B cell (primary cell): ENCODE measurements around the gene CORO1C. TPM values are rescaled to one million over a fixed set of nuclear protein-coding genes. Genes with fewer than 3 reads are reported as not detected.

Experiments used
- ATAC-seq: fragments of 200-7000 bp; cut with Tn5 transposase; one replicate; pipeline ENCODE4 v1.10.0; 2021; ENCODE audit warnings: low read depth, mild to moderate bottlenecking, moderate number of reproducible peaks, moderate library complexity
- CTCF ChIA-PET: fragments of 350-600 bp; sonication (Branson Sonifier 250); formaldehyde crosslinking; loops from one replicate; lab custom pipeline; 2021; ENCODE audit warnings: antibody characterized with exemption, inconsistent platforms; lab: Charles Lee
- POLR2A ChIA-PET: fragments of 350-600 bp; sonication (Branson Sonifier 250); formaldehyde crosslinking; loops from one replicate; lab custom pipeline; 2021; ENCODE audit warnings: antibody characterized with exemption; lab: Charles Lee
- DNase-seq: peaks from one replicate; pipeline ENCODE4 v3.0.0; 2013
- H2AFZ ChIP-seq: 2 replicates; pipeline ENCODE4 v1.6.1; 2012; ENCODE audit warnings: mild to moderate bottlenecking, low read depth, low read length; ENCODE audit not compliant: insufficient read depth, poor library complexity, severe bottlenecking
- H3K27ac ChIP-seq, 2 donors: 1 replicate in 1 of 2; 2 replicates in 1 of 2; pipeline ENCODE4 v1.5.1; 2012 to 2013; ENCODE audit warnings: low read length in 2 of 2, mild to moderate bottlenecking in 2 of 2, moderate library complexity in 1 of 2
- H3K27me3 ChIP-seq, 4 experiments: fragments of 200-600 bp in 1 of 4; sonication (generic) in 1 of 4; replicated peaks in 1 of 4; 1 replicate in 2 of 4; 2 replicates in 2 of 4; pipeline versions ENCODE4 v1.6.1 to v1.7.0; 2013 to 2016; ENCODE audit warnings: low read length in 3 of 4, mild to moderate bottlenecking in 2 of 4, mixed read lengths in 1 of 4, moderate library complexity in 1 of 4; ENCODE audit not compliant: insufficient read depth in 4 of 4, control insufficient read depth in 3 of 4; ENCODE audit errors: control extremely low read depth in 1 of 4
- H3K36me3 ChIP-seq, 2 experiments: replicated peaks in 1 of 2; 1 replicate in 1 of 2; 2 replicates in 1 of 2; pipeline versions ENCODE4 v1.6.1 to v1.7.1; 2013; ENCODE audit warnings: low read length in 1 of 2; ENCODE audit not compliant: insufficient read depth in 2 of 2, control insufficient read depth in 1 of 2; ENCODE audit errors: control extremely low read depth in 1 of 2, extremely low read depth in 1 of 2
- H3K4me1 ChIP-seq, 2 donors: fragments of 200-600 bp in 1 of 2; sonication (generic) in 1 of 2; 1 replicate in 1 of 2; 2 replicates in 1 of 2; pipeline versions ENCODE4 v1.5.1 to v1.6.1; 2013 to 2017; ENCODE audit warnings: low read length in 2 of 2; ENCODE audit not compliant: control insufficient read depth in 2 of 2, insufficient read depth in 2 of 2
- H3K4me2 ChIP-seq: replicated peaks from 2 replicates; pipeline ENCODE3; 2012; ENCODE audit warnings: mild to moderate bottlenecking, low read depth, low read length; ENCODE audit not compliant: poor library complexity, severe bottlenecking
- H3K4me3 ChIP-seq, 5 experiments: fragments of 200-600 bp in 1 of 5; sonication (generic) in 1 of 5; 1 replicate in 3 of 5; 2 replicates in 2 of 5; pipeline versions ENCODE4 v1.5.1 to v1.7.0; 2011 to 2016; ENCODE audit warnings: low read length in 4 of 5, mild to moderate bottlenecking in 4 of 5, low read depth in 2 of 5, control low read depth in 1 of 5, moderate library complexity in 1 of 5; ENCODE audit not compliant: insufficient read depth in 1 of 5; ENCODE audit errors: control extremely low read depth in 1 of 5, extremely low read depth in 1 of 5
- H3K79me2 ChIP-seq: fragments of 200-600 bp; sonication (generic); one replicate; pipeline ENCODE4 v1.6.0; 2016; ENCODE audit warnings: low read length; ENCODE audit not compliant: control insufficient read depth, insufficient read depth
- H3K9ac ChIP-seq: fragments of 200-600 bp; sonication (generic); 2 replicates; pipeline ENCODE4 v1.6.1; 2017; ENCODE audit warnings: mild to moderate bottlenecking, low read length, moderate library complexity
- H3K9me3 ChIP-seq, 3 donors: one replicate each; pipeline versions ENCODE4 v1.6.1 to v1.7.1; 2013; ENCODE audit warnings: low read length in 2 of 3; ENCODE audit not compliant: control insufficient read depth in 2 of 3, insufficient read depth in 1 of 3; ENCODE audit errors: control extremely low read depth in 1 of 3
- H4K20me1 ChIP-seq: 2 replicates; pipeline ENCODE4 v1.6.0; 2012; ENCODE audit warnings: mild to moderate bottlenecking, low read length; ENCODE audit not compliant: insufficient read depth, control insufficient read depth, poor library complexity, severe bottlenecking
- H3K27ac Mint-ChIP-seq: one replicate; pipeline ENCODE4 v1.8.0; 2021; ENCODE audit warnings: mixed read lengths
- H3K27me3 Mint-ChIP-seq: one replicate; pipeline ENCODE4 v1.8.0; 2021; ENCODE audit warnings: mixed read lengths
- H3K4me1 Mint-ChIP-seq: one replicate; pipeline ENCODE4 v1.8.0; 2021; ENCODE audit warnings: mixed read lengths
- H3K4me3 Mint-ChIP-seq: one replicate; pipeline ENCODE4 v1.8.0; 2021; ENCODE audit warnings: mixed read lengths
- H3K9me3 Mint-ChIP-seq: one replicate; pipeline ENCODE4 v1.8.0; 2022; ENCODE audit warnings: mixed read lengths; ENCODE audit not compliant: insufficient read depth
- EZH2 ChIP-seq: IDR thresholded peaks from 2 replicates; pipeline ENCODE4 v1.6.1; 2012; ENCODE audit warnings: borderline replicate concordance, low read depth, mild to moderate bottlenecking, moderate library complexity, low read length; ENCODE audit not compliant: insufficient read depth, poor library complexity, severe bottlenecking
- WGBS: methylation state at CpG from one replicate; pipeline ENCODE4 v1.1.5; 2013; ENCODE audit warnings: missing lambda C conversion rate; ENCODE audit not compliant: insufficient coverage; 5-methylcytosine and 5-hydroxymethylcytosine counted together
- intact Hi-C: fragments of 100-400 bp; cut with micrococcal nuclease; formaldehyde crosslinking; loops from one replicate; pipeline ENCODE4 v1.10.0; 2022
- polyA plus RNA-seq: library from polyadenylated mRNA; depleted of rRNA; stranded (reverse); fragments of >200 nt; gene quantifications from 2 replicates; pipeline ENCODE4 v1.2.3, GENCODE V29; 2012
- total RNA-seq, 2 donors: library from RNA; stranded (reverse); fragments of 120-200 nt in 1 of 2; gene quantifications; 1 replicate in 1 of 2; 2 replicates in 1 of 2; pipeline versions ENCODE4 v1.2.3 to v1.2.4, GENCODE V29; 2013 to 2022
- TF ChIP-seq, protein P1 (sequence below): fragments of 200-600 bp; IDR thresholded peaks from one replicate; pipeline ENCODE4 v1.8.0; 2022; ENCODE audit warnings: antibody characterized with exemption, mild to moderate bottlenecking

The CORO1C gene
- total and polyA plus RNA-seq, 2 donors (not counting 1 experiment from before 2014, with no cell fraction given): 19.2 to 68.0 TPM

DNA sequence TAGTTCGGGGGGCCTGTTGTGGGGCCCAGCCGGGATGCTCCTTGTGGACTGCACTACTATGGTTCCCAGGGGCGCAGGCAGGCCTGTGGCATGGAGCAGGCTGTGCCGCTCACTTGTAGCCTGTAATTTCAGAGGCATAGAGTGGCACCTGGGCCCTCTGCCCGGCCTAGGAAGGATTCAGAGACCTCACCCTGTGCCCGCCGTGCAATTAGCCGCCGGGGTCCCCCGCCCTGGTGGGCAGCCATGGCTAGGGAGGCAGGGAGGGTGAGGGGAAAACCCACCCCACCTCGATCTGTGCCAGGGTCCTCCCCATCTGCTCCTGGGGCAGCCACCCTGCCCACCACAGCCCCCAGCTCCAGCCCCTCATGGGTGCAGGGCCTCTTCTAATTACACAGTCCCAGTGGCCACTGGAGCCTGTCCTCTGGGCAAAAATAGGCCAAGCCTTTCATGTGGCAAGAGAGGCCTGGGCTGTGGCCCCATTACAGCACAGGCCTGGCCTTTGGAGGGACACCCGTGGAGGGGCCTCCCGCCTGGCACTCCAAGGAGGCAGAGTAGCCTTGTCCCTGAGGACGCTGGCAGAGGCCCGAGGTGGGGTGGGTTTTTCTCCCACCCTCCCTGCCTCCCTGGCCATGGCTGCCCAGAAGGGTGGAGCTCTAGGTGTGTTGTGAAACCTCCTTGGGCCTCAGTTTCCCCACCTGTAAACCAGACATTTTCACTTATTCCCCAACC lies 128.2 kb downstream of the CORO1C start:
- CTCF ChIA-PET: interaction anchor here (2.7 kb wide), 1 partner anchor 14 kb away, joined by 13 read pairs; no protein-coding TSS in a partner anchor
- no peak overlapping the region for H2AFZ ChIP-seq
- 90% methylated on average over 11 of the region's 15 CpGs for WGBS
- no peak overlapping the region for H3K4me3 Mint-ChIP-seq
- H3K4me1 Mint-ChIP-seq: no peaks in the 10 kb centered on the region
- H3K4me3 ChIP-seq: no peak overlapping the region
- no peaks in the 10 kb centered on the region for H3K79me2 ChIP-seq
- peaks cover 4% of the 10 kb centered on the region for H3K27me3 Mint-ChIP-seq
- no peaks in the 10 kb centered on the region for H3K27me3 ChIP-seq
- TF ChIP-seq, protein P1, sequence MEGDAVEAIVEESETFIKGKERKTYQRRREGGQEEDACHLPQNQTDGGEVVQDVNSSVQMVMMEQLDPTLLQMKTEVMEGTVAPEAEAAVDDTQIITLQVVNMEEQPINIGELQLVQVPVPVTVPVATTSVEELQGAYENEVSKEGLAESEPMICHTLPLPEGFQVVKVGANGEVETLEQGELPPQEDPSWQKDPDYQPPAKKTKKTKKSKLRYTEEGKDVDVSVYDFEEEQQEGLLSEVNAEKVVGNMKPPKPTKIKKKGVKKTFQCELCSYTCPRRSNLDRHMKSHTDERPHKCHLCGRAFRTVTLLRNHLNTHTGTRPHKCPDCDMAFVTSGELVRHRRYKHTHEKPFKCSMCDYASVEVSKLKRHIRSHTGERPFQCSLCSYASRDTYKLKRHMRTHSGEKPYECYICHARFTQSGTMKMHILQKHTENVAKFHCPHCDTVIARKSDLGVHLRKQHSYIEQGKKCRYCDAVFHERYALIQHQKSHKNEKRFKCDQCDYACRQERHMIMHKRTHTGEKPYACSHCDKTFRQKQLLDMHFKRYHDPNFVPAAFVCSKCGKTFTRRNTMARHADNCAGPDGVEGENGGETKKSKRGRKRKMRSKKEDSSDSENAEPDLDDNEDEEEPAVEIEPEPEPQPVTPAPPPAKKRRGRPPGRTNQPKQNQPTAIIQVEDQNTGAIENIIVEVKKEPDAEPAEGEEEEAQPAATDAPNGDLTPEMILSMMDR: no peak
- no peak for TF ChIP-seq EZH2
- POLR2A ChIA-PET: no interaction called here
- intact Hi-C loops: no loop called here
- H3K27ac ChIP-seq: no peak overlapping the region
- no peak overlapping the region for H3K27ac Mint-ChIP-seq
- no peaks in the 10 kb centered on the region for H4K20me1 ChIP-seq
- H3K9ac ChIP-seq: no peak overlapping the region
- no peaks in the 10 kb centered on the region for H3K9me3 Mint-ChIP-seq
- H3K4me1 ChIP-seq: no peaks in the 10 kb centered on the region
- H3K36me3 ChIP-seq: no peaks in the 10 kb centered on the region
- H3K4me2 ChIP-seq: no peak overlapping the region
- DNase-seq: no peak
- ATAC-seq: no peak
- no peaks in the 10 kb centered on the region for H3K9me3 ChIP-seq

DNA sequence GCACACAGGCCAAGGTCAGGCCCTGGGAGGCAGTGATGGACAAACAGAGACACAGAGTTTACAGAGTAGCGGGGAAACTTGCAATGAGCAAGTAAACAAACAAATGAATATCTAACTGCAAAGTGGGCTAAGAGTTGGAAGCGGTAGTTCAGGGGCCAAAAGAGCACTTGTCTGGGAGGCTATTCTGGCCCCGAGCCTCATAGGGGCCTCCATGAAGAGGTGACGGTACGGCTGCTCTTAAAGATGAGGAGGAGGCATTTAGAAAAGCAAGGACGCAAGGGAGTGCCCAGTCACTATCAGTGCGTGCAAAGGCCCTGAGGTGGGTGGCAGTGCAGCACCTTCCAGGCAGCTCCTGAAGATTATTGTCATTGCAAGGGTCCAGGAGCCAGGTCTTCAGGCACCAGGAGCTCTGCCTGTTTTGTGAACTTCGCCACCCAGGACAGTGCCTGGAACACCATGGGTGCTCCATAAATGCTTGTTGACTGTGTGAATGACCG lies 129.1 kb downstream of the CORO1C start:
- CTCF ChIA-PET: interaction anchor here (2.7 kb wide), 1 partner anchor 15 kb away, joined by 13 read pairs; no protein-coding TSS in a partner anchor
- Histone ChIP-seq H3K36me3 (no peaks in the 10 kb centered on the region), H3K27ac (no peak overlapping the region), H2AFZ (no peak overlapping the region), H3K4me1 (no peaks in the 10 kb centered on the region), H3K27me3 (no peaks in the 10 kb centered on the region), H3K4me3 (no peak overlapping the region), H3K79me2 (no peaks in the 10 kb centered on the region), H3K4me2 (no peak overlapping the region), H4K20me1 (no peaks in the 10 kb centered on the region), H3K9ac (no peak overlapping the region), H3K9me3 (no peaks in the 10 kb centered on the region)
- intact Hi-C loops: no loop called here
- H3K27ac Mint-ChIP-seq: no peak overlapping the region
- ATAC-seq (no peak), DNase-seq (no peak)
- TF ChIP-seq EZH2: no peak
- TF ChIP-seq, protein P1: no peak
- no peaks in the 10 kb centered on the region for H3K4me1 Mint-ChIP-seq
- H3K4me3 Mint-ChIP-seq: no peak overlapping the region
- H3K27me3 Mint-ChIP-seq: no peaks in the 10 kb centered on the region
- H3K9me3 Mint-ChIP-seq: no peaks in the 10 kb centered on the region
- POLR2A ChIA-PET: no interaction called here
- 97% methylated on average over 7 of the region's 9 CpGs for WGBS
